ENCODE data around the gene TMSB10.

The TMSB10 gene

DNA sequence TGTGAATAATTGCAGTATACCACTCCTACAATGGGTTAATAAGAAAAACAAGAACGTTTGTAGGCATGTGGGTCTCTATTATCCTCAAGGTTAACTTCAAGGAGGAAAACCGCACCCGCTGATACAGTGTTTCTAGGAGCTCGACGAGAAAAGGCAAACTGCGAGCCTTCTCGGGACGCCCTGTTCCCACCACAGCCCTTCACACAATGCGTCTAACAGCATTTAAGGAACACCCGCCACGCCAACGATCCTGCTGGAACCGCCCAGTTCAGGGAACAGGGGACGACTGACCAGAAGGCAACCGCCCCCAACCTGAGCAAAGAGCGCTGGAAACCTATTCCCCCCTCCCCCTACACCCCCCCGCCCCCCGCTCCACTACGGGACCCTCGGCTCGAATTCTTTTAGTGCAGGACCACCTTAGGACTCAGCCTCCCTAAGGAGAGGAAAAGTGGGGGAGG lies 710 bp upstream of the TMSB10 start:
- no peak for TF ChIP-seq ARNTL (CRISPR knock-in tag; IDR thresholded peaks at IDR 0.05; ENCODE audit: borderline replicate concordance, low read depth)
- TF ChIP-seq ZFP30 (CRISPR knock-in tag; IDR thresholded peaks at IDR 0.05): no peak
- no peak for TF ChIP-seq ZC3H10 (CRISPR knock-in tag; IDR thresholded peaks at IDR 0.05)
- TF ChIP-seq, protein P1, sequence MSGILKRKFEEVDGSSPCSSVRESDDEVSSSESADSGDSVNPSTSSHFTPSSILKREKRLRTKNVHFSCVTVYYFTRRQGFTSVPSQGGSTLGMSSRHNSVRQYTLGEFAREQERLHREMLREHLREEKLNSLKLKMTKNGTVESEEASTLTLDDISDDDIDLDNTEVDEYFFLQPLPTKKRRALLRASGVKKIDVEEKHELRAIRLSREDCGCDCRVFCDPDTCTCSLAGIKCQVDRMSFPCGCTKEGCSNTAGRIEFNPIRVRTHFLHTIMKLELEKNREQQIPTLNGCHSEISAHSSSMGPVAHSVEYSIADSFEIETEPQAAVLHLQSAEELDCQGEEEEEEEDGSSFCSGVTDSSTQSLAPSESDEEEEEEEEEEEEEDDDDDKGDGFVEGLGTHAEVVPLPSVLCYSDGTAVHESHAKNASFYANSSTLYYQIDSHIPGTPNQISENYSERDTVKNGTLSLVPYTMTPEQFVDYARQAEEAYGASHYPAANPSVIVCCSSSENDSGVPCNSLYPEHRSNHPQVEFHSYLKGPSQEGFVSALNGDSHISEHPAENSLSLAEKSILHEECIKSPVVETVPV (CRISPR knock-in tag; IDR thresholded peaks at IDR 0.05): no peak
- no peak for TF ChIP-seq CSDC2 (CRISPR knock-in tag; IDR thresholded peaks at IDR 0.05)
- no peak for TF ChIP-seq ZFP3 (CRISPR knock-in tag; IDR thresholded peaks at IDR 0.05)
- TF ChIP-seq, protein P2, sequence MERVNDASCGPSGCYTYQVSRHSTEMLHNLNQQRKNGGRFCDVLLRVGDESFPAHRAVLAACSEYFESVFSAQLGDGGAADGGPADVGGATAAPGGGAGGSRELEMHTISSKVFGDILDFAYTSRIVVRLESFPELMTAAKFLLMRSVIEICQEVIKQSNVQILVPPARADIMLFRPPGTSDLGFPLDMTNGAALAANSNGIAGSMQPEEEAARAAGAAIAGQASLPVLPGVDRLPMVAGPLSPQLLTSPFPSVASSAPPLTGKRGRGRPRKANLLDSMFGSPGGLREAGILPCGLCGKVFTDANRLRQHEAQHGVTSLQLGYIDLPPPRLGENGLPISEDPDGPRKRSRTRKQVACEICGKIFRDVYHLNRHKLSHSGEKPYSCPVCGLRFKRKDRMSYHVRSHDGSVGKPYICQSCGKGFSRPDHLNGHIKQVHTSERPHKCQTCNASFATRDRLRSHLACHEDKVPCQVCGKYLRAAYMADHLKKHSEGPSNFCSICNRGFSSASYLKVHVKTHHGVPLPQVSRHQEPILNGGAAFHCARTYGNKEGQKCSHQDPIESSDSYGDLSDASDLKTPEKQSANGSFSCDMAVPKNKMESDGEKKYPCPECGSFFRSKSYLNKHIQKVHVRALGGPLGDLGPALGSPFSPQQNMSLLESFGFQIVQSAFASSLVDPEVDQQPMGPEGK (CRISPR knock-in tag; IDR thresholded peaks at IDR 0.05; ENCODE audit: borderline replicate concordance): no peak
- TF ChIP-seq, protein P3, sequence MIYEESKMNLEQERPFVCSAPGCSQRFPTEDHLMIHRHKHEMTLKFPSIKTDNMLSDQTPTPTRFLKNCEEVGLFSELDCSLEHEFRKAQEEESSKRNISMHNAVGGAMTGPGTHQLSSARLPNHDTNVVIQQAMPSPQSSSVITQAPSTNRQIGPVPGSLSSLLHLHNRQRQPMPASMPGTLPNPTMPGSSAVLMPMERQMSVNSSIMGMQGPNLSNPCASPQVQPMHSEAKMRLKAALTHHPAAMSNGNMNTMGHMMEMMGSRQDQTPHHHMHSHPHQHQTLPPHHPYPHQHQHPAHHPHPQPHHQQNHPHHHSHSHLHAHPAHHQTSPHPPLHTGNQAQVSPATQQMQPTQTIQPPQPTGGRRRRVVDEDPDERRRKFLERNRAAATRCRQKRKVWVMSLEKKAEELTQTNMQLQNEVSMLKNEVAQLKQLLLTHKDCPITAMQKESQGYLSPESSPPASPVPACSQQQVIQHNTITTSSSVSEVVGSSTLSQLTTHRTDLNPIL (CRISPR knock-in tag; IDR thresholded peaks at IDR 0.05; ENCODE audit: low read depth): no peak
- no peak for TF ChIP-seq ISL1 (CRISPR knock-in tag; IDR thresholded peaks at IDR 0.05)
- no peak for TF ChIP-seq BACH2 (CRISPR knock-in tag; IDR thresholded peaks at IDR 0.05; ENCODE audit: borderline replicate concordance)
- no peak for TF ChIP-seq ZNF70 (CRISPR knock-in tag; IDR thresholded peaks at IDR 0.05)
- TF ChIP-seq, protein P4, sequence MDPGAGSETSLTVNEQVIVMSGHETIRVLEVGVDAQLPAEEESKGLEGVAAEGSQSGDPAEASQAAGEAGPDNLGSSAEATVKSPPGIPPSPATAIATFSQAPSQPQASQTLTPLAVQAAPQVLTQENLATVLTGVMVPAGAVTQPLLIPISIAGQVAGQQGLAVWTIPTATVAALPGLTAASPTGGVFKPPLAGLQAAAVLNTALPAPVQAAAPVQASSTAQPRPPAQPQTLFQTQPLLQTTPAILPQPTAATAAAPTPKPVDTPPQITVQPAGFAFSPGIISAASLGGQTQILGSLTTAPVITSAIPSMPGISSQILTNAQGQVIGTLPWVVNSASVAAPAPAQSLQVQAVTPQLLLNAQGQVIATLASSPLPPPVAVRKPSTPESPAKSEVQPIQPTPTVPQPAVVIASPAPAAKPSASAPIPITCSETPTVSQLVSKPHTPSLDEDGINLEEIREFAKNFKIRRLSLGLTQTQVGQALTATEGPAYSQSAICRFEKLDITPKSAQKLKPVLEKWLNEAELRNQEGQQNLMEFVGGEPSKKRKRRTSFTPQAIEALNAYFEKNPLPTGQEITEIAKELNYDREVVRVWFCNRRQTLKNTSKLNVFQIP (CRISPR knock-in tag; IDR thresholded peaks at IDR 0.05; ENCODE audit: borderline replicate concordance, low read depth): no peak
- no peak for TF ChIP-seq RARB (CRISPR knock-in tag; IDR thresholded peaks at IDR 0.05)
- TF ChIP-seq ZNF565 (CRISPR knock-in tag; conservative IDR thresholded peaks at IDR 0.05; ENCODE audit: low read depth): no peak
- TF ChIP-seq ESRRG (CRISPR knock-in tag; IDR thresholded peaks at IDR 0.05): no peak
- TF ChIP-seq TOX (CRISPR knock-in tag; IDR thresholded peaks at IDR 0.05; ENCODE audit: borderline replicate concordance): no peak
- no peak for TF ChIP-seq OSR1 (CRISPR knock-in tag; IDR thresholded peaks at IDR 0.05)
- TF ChIP-seq, protein P5, sequence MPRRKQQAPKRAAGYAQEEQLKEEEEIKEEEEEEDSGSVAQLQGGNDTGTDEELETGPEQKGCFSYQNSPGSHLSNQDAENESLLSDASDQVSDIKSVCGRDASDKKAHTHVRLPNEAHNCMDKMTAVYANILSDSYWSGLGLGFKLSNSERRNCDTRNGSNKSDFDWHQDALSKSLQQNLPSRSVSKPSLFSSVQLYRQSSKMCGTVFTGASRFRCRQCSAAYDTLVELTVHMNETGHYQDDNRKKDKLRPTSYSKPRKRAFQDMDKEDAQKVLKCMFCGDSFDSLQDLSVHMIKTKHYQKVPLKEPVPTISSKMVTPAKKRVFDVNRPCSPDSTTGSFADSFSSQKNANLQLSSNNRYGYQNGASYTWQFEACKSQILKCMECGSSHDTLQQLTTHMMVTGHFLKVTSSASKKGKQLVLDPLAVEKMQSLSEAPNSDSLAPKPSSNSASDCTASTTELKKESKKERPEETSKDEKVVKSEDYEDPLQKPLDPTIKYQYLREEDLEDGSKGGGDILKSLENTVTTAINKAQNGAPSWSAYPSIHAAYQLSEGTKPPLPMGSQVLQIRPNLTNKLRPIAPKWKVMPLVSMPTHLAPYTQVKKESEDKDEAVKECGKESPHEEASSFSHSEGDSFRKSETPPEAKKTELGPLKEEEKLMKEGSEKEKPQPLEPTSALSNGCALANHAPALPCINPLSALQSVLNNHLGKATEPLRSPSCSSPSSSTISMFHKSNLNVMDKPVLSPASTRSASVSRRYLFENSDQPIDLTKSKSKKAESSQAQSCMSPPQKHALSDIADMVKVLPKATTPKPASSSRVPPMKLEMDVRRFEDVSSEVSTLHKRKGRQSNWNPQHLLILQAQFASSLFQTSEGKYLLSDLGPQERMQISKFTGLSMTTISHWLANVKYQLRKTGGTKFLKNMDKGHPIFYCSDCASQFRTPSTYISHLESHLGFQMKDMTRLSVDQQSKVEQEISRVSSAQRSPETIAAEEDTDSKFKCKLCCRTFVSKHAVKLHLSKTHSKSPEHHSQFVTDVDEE (CRISPR knock-in tag; IDR thresholded peaks at IDR 0.05): no peak
- TF ChIP-seq ZNF8 (CRISPR knock-in tag; IDR thresholded peaks at IDR 0.05): no peak
- TF ChIP-seq PPARA (CRISPR knock-in tag; IDR thresholded peaks at IDR 0.05; ENCODE audit: borderline replicate concordance): no peak
- ATAC-seq: peak; percentile 61

DNA sequence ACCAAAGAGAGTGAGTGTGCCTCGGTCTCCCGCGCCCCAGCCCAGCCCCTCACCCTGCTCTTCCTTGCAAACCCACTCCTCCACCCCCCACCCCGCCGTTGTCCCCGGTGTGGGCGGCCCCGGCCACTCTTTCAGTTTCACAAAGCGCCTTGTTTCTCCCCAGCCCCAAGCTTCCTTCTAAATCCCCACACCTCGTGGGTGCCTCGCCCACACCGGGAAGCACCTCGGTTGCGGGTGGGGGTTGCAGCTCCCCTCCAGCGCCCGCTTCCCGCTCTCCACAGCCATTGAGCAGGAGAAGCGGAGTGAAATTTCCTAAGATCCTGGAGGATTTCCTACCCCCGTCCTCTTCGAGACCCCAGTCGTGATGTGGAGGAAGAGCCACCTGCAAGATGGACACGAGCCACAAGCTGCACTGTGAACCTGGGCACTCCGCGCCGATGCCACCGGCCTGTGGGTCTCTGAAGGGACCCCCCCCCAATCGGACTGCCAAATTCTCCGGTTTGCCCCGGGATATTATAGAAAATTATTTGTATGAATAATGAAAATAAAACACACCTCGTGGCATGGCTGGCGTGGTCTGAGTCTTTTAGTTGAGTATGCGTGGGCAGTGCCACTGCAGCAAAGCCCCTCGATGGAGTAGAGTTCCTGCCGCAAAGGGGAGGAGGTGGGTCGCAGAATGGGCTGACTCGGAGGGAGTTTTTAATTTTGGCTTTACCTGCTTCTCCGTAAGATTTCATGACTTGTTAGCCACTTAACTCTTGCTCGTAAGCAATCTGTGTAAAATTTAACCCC lies 848 bp downstream of the TMSB10 start:
- peak; percentile 0 for ATAC-seq
- TF ChIP-seq PPARA (CRISPR knock-in tag; IDR thresholded peaks at IDR 0.05; ENCODE audit: borderline replicate concordance) (no peak), RARB (CRISPR knock-in tag; IDR thresholded peaks at IDR 0.05) (no peak), TCF4 (CRISPR knock-in tag; IDR thresholded peaks at IDR 0.05; ENCODE audit: borderline replicate concordance) (no peak), ZNF70 (CRISPR knock-in tag; IDR thresholded peaks at IDR 0.05) (no peak)
- TF ChIP-seq, protein P3 (CRISPR knock-in tag; IDR thresholded peaks at IDR 0.05; ENCODE audit: low read depth): no peak

Data from SK-N-SH treated with all-trans-retinoic acid at 6 μM for 48 hours (cell line).